Activated CD4-positive, alpha-beta T cell treated with anti-CD3 and anti-CD28 coated beads, Interleukin-2, amount 10 ng/mL, durations not matched to agents 7 days and 5 days (primary cell): Measurements from ENCODE around the gene ZNF579. TPM values are rescaled to one million over a fixed set of nuclear protein-coding genes. Genes with fewer than 3 reads are reported as not detected.
"Not testable (repeated sequence)": the region's sequence is repeated elsewhere in the genome, so short reads cannot be mapped to it uniquely, and the experiment has no call there.

Experiments used
- CTCF ChIA-PET: fragments of 350-600 bp; sonication (Branson Sonifier 250); formaldehyde crosslinking; loops from one replicate; lab custom pipeline; 2021; ENCODE audit warnings: antibody characterized with exemption; lab: Charles Lee
- POLR2A ChIA-PET: fragments of 350-600 bp; sonication (Branson Sonifier 250); formaldehyde crosslinking; loops from one replicate; lab custom pipeline; 2021; ENCODE audit warnings: antibody characterized with exemption; lab: Charles Lee
- DNase-seq: peaks from one replicate; pipeline ENCODE4 v3.0.0-alpha.2; 2020
- H3K27ac Mint-ChIP-seq: one replicate; pipeline ENCODE4 v1.8.0; 2021; ENCODE audit warnings: mild to moderate bottlenecking, moderate library complexity, mixed read lengths
- H3K27me3 Mint-ChIP-seq: one replicate; pipeline ENCODE4 v1.8.0; 2021; ENCODE audit warnings: mixed read lengths
- H3K36me3 Mint-ChIP-seq: one replicate; pipeline ENCODE4 v1.8.0; 2021; ENCODE audit warnings: low read depth, mixed read lengths
- H3K4me1 Mint-ChIP-seq: one replicate; pipeline ENCODE4 v1.8.0; 2021; ENCODE audit warnings: mixed read lengths
- H3K4me3 Mint-ChIP-seq: one replicate; pipeline ENCODE4 v1.8.0; 2021; ENCODE audit warnings: mild to moderate bottlenecking, moderate library complexity, mixed read lengths
- H3K9me3 Mint-ChIP-seq: one replicate; pipeline ENCODE4 v1.8.0; 2021; ENCODE audit warnings: mixed read lengths
- total RNA-seq, 2 experiments: library from RNA; stranded (reverse); gene quantifications; one replicate each; pipeline ENCODE4 v1.2.3, GENCODE V29; 2021

Gene ZNF579
- total RNA-seq, 2 experiments from 2014 or later, result 7.0 to 8.0 TPM

GRCh38 chr19:55539090-55539984 lies 41.3 kb downstream of the ZNF579 start:
- ChIA-PET POLR2A (no interaction called here), CTCF (no interaction called here)
- no peak overlapping the region for H3K4me3 Mint-ChIP-seq
- DNase-seq, result no peak
- no peak overlapping the region for H3K27ac Mint-ChIP-seq
- H3K4me1 Mint-ChIP-seq, result no peaks in the 10 kb centered on the region
- H3K9me3 Mint-ChIP-seq, result no peaks in the 10 kb centered on the region
- H3K27me3 Mint-ChIP-seq, result no peaks in the 10 kb centered on the region
- H3K36me3 Mint-ChIP-seq, result no peaks in the 10 kb centered on the region

GRCh38 chr19:55538132-55538531 lies 42.5 kb downstream of the ZNF579 start:
- H3K9me3 Mint-ChIP-seq, result no peaks in the 10 kb centered on the region

GRCh38 chr19:55537741-55538111 lies 42.9 kb downstream of the ZNF579 start:
- H3K27ac Mint-ChIP-seq, result no peak overlapping the region
- H3K4me1 Mint-ChIP-seq, result no peaks in the 10 kb centered on the region
- ChIA-PET POLR2A (no interaction called here), CTCF (no interaction called here)
- DNase-seq, result no peak
- no peaks in the 10 kb centered on the region for H3K36me3 Mint-ChIP-seq
- no peaks in the 10 kb centered on the region for H3K27me3 Mint-ChIP-seq
- no peaks in the 10 kb centered on the region for H3K9me3 Mint-ChIP-seq
- H3K4me3 Mint-ChIP-seq, result no peak overlapping the region

More at GRCh38 chr19:55538132-55538531, 42.5 kb downstream of the ZNF579 start:
- POLR2A ChIA-PET, result no interaction called here
- no peak for DNase-seq
- CTCF ChIA-PET, result no interaction called here
- Mint-ChIP-seq H3K4me1 (no peaks in the 10 kb centered on the region), H3K27me3 (no peaks in the 10 kb centered on the region), H3K27ac (no peak overlapping the region), H3K36me3 (no peaks in the 10 kb centered on the region), H3K4me3 (no peak overlapping the region)

- Mint-ChIP-seq H3K36me3 (no peaks in the 10 kb centered on the region), H3K27ac (no peak within 1 kb of the TSS), H3K4me1 (no peaks in the 10 kb centered on the region), H3K27me3 (no peaks in the 10 kb centered on the region), H3K4me3 (no peak within 1 kb of the TSS), H3K9me3 (no peaks in the 10 kb centered on the region)
- no peak for DNase-seq
- CTCF ChIA-PET, result no interaction called here
- POLR2A ChIA-PET, result no interaction called here
These were observed 43.5 kb downstream of the ZNF579 start, which contains the start of gene SBK2 for GRCh38 chr19:55536951-55537740. Gene SBK2 (minus strand): TSS chr19:55537133. CDS start chr19:55536294, 839 bp downstream.

GRCh38 chr19:55536366-55536765 lies 44.3 kb downstream of the ZNF579 start:
- Mint-ChIP-seq H3K27ac (no peak overlapping the region), H3K4me1 (no peaks in the 10 kb centered on the region), H3K36me3 (no peaks in the 10 kb centered on the region), H3K27me3 (no peaks in the 10 kb centered on the region), H3K9me3 (no peaks in the 10 kb centered on the region), H3K4me3 (no peak overlapping the region)
- no peak for DNase-seq
- CTCF ChIA-PET, result interaction anchor here (0.8 kb wide), 1 partner anchor 19 kb away, joined by 3 read pairs; no protein-coding TSS in a partner anchor
- POLR2A ChIA-PET, result no interaction called here

GRCh38 chr19:55535965-55536350 lies 44.7 kb downstream of the ZNF579 start:
- Mint-ChIP-seq H3K4me3 (no peak overlapping the region), H3K27me3 (no peaks in the 10 kb centered on the region), H3K9me3 (no peaks in the 10 kb centered on the region), H3K36me3 (no peaks in the 10 kb centered on the region), H3K4me1 (no peaks in the 10 kb centered on the region), H3K27ac (no peak overlapping the region)
- ChIA-PET CTCF (interaction anchor here (0.8 kb wide), 2 partner anchors 19 to 118 kb away, joined by 3 read pairs; no protein-coding TSS in a partner anchor), POLR2A (no interaction called here)
- DNase-seq, result no peak

- no peaks in the 10 kb centered on the region for H3K9me3 Mint-ChIP-seq
- no peaks in the 10 kb centered on the region for H3K4me1 Mint-ChIP-seq
- DNase-seq, result no peak
- H3K27me3 Mint-ChIP-seq, result no peaks in the 10 kb centered on the region
- H3K27ac Mint-ChIP-seq, result no peak overlapping the region
- ChIA-PET CTCF (interaction anchor here (0.8 kb wide), 2 partner anchors 18 to 119 kb away, joined by 3 read pairs; no protein-coding TSS in a partner anchor), POLR2A (no interaction called here)
- H3K36me3 Mint-ChIP-seq, result no peaks in the 10 kb centered on the region
- no peak overlapping the region for H3K4me3 Mint-ChIP-seq
These were observed 45.3 kb downstream of the ZNF579 start for GRCh38 chr19:55535173-55535964.

- H3K36me3 Mint-ChIP-seq, H3K4me3 Mint-ChIP-seq, POLR2A ChIA-PET, DNase-seq, H3K4me1 Mint-ChIP-seq, H3K9me3 Mint-ChIP-seq, H3K27ac Mint-ChIP-seq, H3K27me3 Mint-ChIP-seq: not testable (repeated sequence)
- CTCF ChIA-PET, result interaction anchor here (0.6 to 1.1 kb wide), 3 partner anchors 36 to 1922 kb away, joined by 3 to 4 read pairs (median 3); partner anchors contain the start of genes VN1R1 and ZNF579
These were observed 46.4 kb downstream of the ZNF579 start for GRCh38 chr19:55534280-55534679.

- Mint-ChIP-seq H3K4me3 (no peak overlapping the region), H3K27ac (no peak overlapping the region), H3K27me3 (no peaks in the 10 kb centered on the region), H3K4me1 (no peaks in the 10 kb centered on the region), H3K36me3 (no peaks in the 10 kb centered on the region), H3K9me3 (no peaks in the 10 kb centered on the region)
- POLR2A ChIA-PET, result no interaction called here
- no peak for DNase-seq
- CTCF ChIA-PET, result no interaction called here
These were observed 49.7 kb downstream of the ZNF579 start for GRCh38 chr19:55530996-55531395.

GRCh38 chr19:55529636-55530234 lies 50.9 kb downstream of the ZNF579 start:
- no peak overlapping the region for H3K4me3 Mint-ChIP-seq
- ChIA-PET POLR2A (no interaction called here), CTCF (interaction anchor here (1.3 kb wide), 1 partner anchor 103 kb away, joined by 4 read pairs; no protein-coding TSS in a partner anchor)
- H3K4me1 Mint-ChIP-seq, result no peaks in the 10 kb centered on the region
- no peak for DNase-seq
- no peaks in the 10 kb centered on the region for H3K27me3 Mint-ChIP-seq
- H3K9me3 Mint-ChIP-seq, result no peaks in the 10 kb centered on the region
- no peak overlapping the region for H3K27ac Mint-ChIP-seq
- H3K36me3 Mint-ChIP-seq, result no peaks in the 10 kb centered on the region

- Mint-ChIP-seq H3K9me3 (no peaks in the 10 kb centered on the region), H3K27me3 (no peaks in the 10 kb centered on the region), H3K4me3 (no peak overlapping the region), H3K27ac (no peak overlapping the region), H3K4me1 (no peaks in the 10 kb centered on the region), H3K36me3 (no peaks in the 10 kb centered on the region)
- CTCF ChIA-PET, result interaction anchor here (1.3 kb wide), 1 partner anchor 104 kb away, joined by 4 read pairs; no protein-coding TSS in a partner anchor
- DNase-seq, result no peak
- POLR2A ChIA-PET, result no interaction called here
These were observed 52.4 kb downstream of the ZNF579 start for GRCh38 chr19:55528030-55528803.
